Loucy (cell line): Measurements from ENCODE around the gene PTPRN2.

Source experiments
- H2AFZ ChIP-seq: fragments of 200-600 bp; sonication (generic); 2 replicates; pipeline ENCODE4 v1.6.0; 2016; ENCODE audit warnings: antibody characterized with exemption, mild to moderate bottlenecking, low read length, moderate library complexity
- H3F3A ChIP-seq: fragments of 200-600 bp; 2 replicates; pipeline ENCODE4 v1.6.0; 2016; ENCODE audit warnings: antibody characterized with exemption, low read depth, mild to moderate bottlenecking
- H3K27me3 ChIP-seq: fragments of 200-600 bp; sonication (generic); 2 replicates; pipeline ENCODE4 v1.6.1; 2014; ENCODE audit warnings: low read length, mild to moderate bottlenecking; ENCODE audit not compliant: insufficient read depth, poor library complexity, severe bottlenecking
- H3K36me3 ChIP-seq: fragments of 200-600 bp; sonication (generic); 2 replicates; pipeline ENCODE4 v1.6.1; 2016; ENCODE audit warnings: low read length; ENCODE audit not compliant: insufficient read depth
- H3K4me1 ChIP-seq: fragments of 200-600 bp; sonication (generic); 2 replicates; pipeline ENCODE4 v1.5.1; 2014; ENCODE audit warnings: low read length, mild to moderate bottlenecking; ENCODE audit not compliant: insufficient read depth, poor library complexity, severe bottlenecking
- H3K4me2 ChIP-seq: fragments of 200-600 bp; sonication (generic); 2 replicates; pipeline ENCODE4 v1.6.0; 2014; ENCODE audit warnings: antibody characterized with exemption, low read length, low read depth, mild to moderate bottlenecking; ENCODE audit not compliant: poor library complexity, severe bottlenecking
- H3K4me3 ChIP-seq: fragments of 200-600 bp; sonication (generic); 2 replicates; pipeline ENCODE4 v1.5.1; 2014; ENCODE audit warnings: low read length, mild to moderate bottlenecking, mixed read lengths; ENCODE audit not compliant: poor library complexity, severe bottlenecking
- H3K79me2 ChIP-seq: fragments of 200-600 bp; sonication (generic); 2 replicates; pipeline ENCODE4 v1.6.1; 2014; ENCODE audit warnings: low read length; ENCODE audit not compliant: insufficient read depth
- H3K9ac ChIP-seq: fragments of 200-600 bp; sonication (generic); 2 replicates; pipeline ENCODE4 v1.6.0; 2014; ENCODE audit warnings: mild to moderate bottlenecking, low read depth, low read length, moderate library complexity; ENCODE audit not compliant: poor library complexity, severe bottlenecking
- H3K9me2 ChIP-seq: fragments of 200-600 bp; sonication (generic); replicated peaks from 2 replicates; pipeline ENCODE4 v1.6.1; 2016; ENCODE audit warnings: low read depth, low read length, mixed read lengths
- H3K9me3 ChIP-seq: fragments of 200-600 bp; sonication (generic); 2 replicates; pipeline ENCODE4 v1.6.1; 2014; ENCODE audit warnings: mild to moderate bottlenecking, antibody characterized with exemption, low read length, low read depth; ENCODE audit not compliant: insufficient read depth
- H4K20me1 ChIP-seq: fragments of 200-600 bp; sonication (generic); 2 replicates; pipeline ENCODE4 v1.6.0; 2014; ENCODE audit warnings: antibody characterized with exemption, low read length, mild to moderate bottlenecking; ENCODE audit not compliant: insufficient read depth, poor library complexity, severe bottlenecking
- EZH2phosphoT487 ChIP-seq: fragments of 200-600 bp; IDR thresholded peaks from 2 replicates; pipeline ENCODE4 v1.6.1; 2018; ENCODE audit warnings: antibody characterized with exemption, mild to moderate bottlenecking, moderate library complexity, borderline replicate concordance
- TF ChIP-seq, protein P1 (sequence below): fragments of 200-600 bp; sonication (generic); conservative IDR thresholded peaks from 2 replicates; pipeline ENCODE4 v1.5.1; 2014; ENCODE audit warnings: mild to moderate bottlenecking, antibody characterized with exemption, low read length

The PTPRN2 gene

DNA sequence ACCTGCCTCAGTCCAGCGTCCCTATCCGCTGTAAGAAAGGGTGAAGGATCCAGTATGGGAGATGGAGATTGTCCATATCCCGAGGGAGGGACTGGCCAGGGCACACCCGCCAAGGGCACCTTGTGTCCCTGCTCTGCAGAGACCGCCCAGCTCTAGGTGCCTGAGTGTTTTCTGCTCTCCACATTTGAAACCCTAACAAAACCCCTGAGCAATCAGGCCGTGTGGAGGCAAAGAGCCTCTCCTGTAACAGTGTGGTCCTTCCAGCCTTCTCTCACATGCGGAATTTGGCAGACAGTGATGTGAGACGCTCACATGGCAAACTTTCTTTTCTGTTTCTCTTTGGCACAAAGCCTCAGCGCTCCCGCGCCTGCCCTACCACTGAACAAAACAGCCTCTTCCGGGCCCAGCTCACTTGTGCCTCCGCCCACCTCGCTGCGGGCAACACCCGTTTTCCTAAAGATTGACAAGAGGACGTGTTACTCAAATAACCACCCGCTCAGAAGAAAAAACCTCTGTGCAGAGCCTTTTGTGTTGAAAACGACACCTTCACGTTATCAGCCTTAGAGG is 736.0 kb downstream of the PTPRN2 start:
- Histone ChIP-seq H3K27me3 (no peaks in the 10 kb centered on the region), H3K79me2 (no peaks in the 10 kb centered on the region), H3K9me3 (no peaks in the 10 kb centered on the region; the same call in 1 of the 2 replicates), H3K4me1 (no peaks in the 10 kb centered on the region), H3K9me2 (no peaks in the 10 kb centered on the region), H3K36me3 (no peaks in the 10 kb centered on the region), H2AFZ (peak overlapping the region; percentile 33; the same call in 1 of the 2 replicates), H3K4me3 (no peak overlapping the region), H3K4me2 (no peak overlapping the region), H3F3A (no peaks in the 10 kb centered on the region), H4K20me1 (no peaks in the 10 kb centered on the region), H3K9ac (no peak overlapping the region)
- TF ChIP-seq, protein P1, sequence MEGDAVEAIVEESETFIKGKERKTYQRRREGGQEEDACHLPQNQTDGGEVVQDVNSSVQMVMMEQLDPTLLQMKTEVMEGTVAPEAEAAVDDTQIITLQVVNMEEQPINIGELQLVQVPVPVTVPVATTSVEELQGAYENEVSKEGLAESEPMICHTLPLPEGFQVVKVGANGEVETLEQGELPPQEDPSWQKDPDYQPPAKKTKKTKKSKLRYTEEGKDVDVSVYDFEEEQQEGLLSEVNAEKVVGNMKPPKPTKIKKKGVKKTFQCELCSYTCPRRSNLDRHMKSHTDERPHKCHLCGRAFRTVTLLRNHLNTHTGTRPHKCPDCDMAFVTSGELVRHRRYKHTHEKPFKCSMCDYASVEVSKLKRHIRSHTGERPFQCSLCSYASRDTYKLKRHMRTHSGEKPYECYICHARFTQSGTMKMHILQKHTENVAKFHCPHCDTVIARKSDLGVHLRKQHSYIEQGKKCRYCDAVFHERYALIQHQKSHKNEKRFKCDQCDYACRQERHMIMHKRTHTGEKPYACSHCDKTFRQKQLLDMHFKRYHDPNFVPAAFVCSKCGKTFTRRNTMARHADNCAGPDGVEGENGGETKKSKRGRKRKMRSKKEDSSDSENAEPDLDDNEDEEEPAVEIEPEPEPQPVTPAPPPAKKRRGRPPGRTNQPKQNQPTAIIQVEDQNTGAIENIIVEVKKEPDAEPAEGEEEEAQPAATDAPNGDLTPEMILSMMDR: no peak

DNA sequence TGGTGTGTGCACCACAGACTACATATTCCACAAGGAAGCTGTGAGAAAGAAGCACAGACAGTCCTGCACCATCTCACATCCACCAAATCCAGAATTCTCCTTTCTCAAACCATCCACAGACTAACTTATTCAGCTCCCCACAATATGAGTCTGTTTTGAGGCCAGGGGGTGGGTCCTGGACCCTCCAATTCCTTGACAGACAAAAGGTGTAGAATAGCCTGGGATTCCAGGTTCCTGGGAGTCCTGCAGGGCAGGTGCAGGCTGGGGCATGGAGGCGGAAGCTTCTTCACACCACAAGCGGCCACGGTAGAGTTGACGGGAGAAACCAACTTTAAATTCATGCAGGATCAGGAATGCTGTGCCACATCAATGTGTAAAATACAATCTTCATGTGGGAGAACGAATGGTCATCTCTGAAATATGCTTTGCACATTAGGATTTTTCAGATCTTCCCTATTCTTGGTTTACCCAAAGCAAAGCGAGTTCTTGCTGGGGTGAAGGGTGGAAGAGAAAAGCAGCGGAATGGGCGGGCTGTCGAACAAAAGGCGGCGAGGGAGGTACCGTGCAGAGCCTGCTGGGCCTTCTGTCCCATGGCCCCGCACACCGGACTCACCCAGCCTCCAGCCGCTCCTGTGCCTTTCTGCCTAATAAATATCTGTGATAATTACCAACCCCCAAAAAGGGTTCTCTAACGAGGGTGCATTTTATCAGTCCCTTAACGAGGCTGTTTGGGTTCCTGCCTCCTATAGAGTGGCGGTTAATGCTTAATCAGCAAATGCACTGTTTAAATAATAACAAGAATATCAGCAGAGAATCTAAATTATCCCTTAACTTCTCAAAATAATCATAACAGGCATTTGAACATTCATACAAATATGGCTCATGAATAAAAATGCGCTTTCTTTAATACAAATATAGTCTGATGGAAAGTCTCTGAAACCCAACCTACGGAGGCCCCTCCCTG is 736.9 kb downstream of the PTPRN2 start:
- Histone ChIP-seq H3K9me3 (peaks cover 4% of the 10 kb centered on the region; the same call in 1 of the 2 replicates), H3K36me3 (no peaks in the 10 kb centered on the region), H3K4me2 (no peak overlapping the region), H3K9ac (no peak overlapping the region), H3K4me1 (no peaks in the 10 kb centered on the region), H2AFZ (no peak overlapping the region), H3K27me3 (no peaks in the 10 kb centered on the region), H3K79me2 (no peaks in the 10 kb centered on the region), H3K4me3 (no peak overlapping the region), H3K9me2 (no peaks in the 10 kb centered on the region), H4K20me1 (no peaks in the 10 kb centered on the region), H3F3A (no peaks in the 10 kb centered on the region)
- TF ChIP-seq, protein P1: no peak
- no peak for TF ChIP-seq EZH2phosphoT487

DNA sequence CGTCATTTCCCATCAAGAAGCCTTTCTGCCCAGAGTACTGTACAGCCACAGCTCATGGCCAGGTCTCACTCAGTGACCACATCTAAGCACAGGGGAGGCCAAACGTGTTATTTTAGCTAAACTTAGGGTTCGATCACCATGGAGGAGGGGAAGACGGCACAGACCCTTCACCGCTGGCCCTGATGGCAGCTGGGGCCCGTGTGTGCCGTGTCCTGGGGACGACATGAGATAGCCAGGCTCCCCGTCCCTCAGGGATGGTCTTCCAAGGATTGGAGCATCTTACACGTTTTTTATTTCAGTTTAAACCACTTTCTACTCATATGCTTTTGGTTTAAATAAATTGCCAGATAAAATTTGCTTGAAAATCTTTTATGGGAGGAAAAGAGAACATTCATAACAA is 737.9 kb downstream of the PTPRN2 start:
- H3K9me2 ChIP-seq: no peaks in the 10 kb centered on the region
- no peaks in the 10 kb centered on the region for H3K4me1 ChIP-seq
- H3F3A ChIP-seq: no peaks in the 10 kb centered on the region
- no peaks in the 10 kb centered on the region for H4K20me1 ChIP-seq
- TF ChIP-seq EZH2phosphoT487: no peak
- TF ChIP-seq, protein P1: no peak
- no peak overlapping the region for H3K4me2 ChIP-seq
- H3K79me2 ChIP-seq: no peaks in the 10 kb centered on the region
- H3K9me3 ChIP-seq: peaks cover 4% of the 10 kb centered on the region; the same call in 1 of the 2 replicates
- H2AFZ ChIP-seq: no peak overlapping the region
- H3K36me3 ChIP-seq: no peaks in the 10 kb centered on the region
- H3K27me3 ChIP-seq: no peaks in the 10 kb centered on the region
- no peak overlapping the region for H3K9ac ChIP-seq
- no peak overlapping the region for H3K4me3 ChIP-seq
